Measurements from ENCODE around the gene R3HDM4. TPM values are rescaled to one million over a fixed set of nuclear protein-coding genes. Genes with fewer than 3 reads are reported as not detected.

Gene R3HDM4
- total RNA-seq, 1 experiment from 2014 or later: 55.8 TPM

- Histone ChIP-seq H3K27ac (no peak overlapping the region), H3K4me3 (no peak overlapping the region), H2AFZ (no peak overlapping the region), H3K36me3 (ENCODE audit: low read depth) (0 out of 2 replicates have a peak, but pooled peaks cover 8% of the 10 kb centered on the region), H4K20me1 (ENCODE audit: insufficient read depth) (peaks cover 57% of the 10 kb centered on the region), H3K4me1 (replicated peaks; ENCODE audit: insufficient read depth) (peaks cover 14% of the 10 kb centered on the region), H3K9me2 (ENCODE audit: insufficient read depth) (no peaks in the 10 kb centered on the region), H3F3A (ENCODE audit: insufficient read depth, low read depth) (peaks cover 38% of the 10 kb centered on the region), H3K79me2 (ENCODE audit: low read depth) (no peaks in the 10 kb centered on the region), H3K9me3 (ENCODE audit: insufficient read depth, low read depth) (no peaks in the 10 kb centered on the region), H3K27me3 (ENCODE audit: insufficient read depth, low read depth) (no peaks in the 10 kb centered on the region), H3K4me2 (no peak overlapping the region)
- no peak for DNase-seq
- no TSS peak for BruUV-seq (replicated peaks)
- ChIA-PET POLR2A (ENCODE audit: unreplicated experiment) (no interaction called here), CTCF (no interaction called here)
- no peak for TF ChIP-seq EZH2 (IDR thresholded peaks at IDR 0.05; ENCODE audit: low read depth)
- TF ChIP-seq, protein P1, sequence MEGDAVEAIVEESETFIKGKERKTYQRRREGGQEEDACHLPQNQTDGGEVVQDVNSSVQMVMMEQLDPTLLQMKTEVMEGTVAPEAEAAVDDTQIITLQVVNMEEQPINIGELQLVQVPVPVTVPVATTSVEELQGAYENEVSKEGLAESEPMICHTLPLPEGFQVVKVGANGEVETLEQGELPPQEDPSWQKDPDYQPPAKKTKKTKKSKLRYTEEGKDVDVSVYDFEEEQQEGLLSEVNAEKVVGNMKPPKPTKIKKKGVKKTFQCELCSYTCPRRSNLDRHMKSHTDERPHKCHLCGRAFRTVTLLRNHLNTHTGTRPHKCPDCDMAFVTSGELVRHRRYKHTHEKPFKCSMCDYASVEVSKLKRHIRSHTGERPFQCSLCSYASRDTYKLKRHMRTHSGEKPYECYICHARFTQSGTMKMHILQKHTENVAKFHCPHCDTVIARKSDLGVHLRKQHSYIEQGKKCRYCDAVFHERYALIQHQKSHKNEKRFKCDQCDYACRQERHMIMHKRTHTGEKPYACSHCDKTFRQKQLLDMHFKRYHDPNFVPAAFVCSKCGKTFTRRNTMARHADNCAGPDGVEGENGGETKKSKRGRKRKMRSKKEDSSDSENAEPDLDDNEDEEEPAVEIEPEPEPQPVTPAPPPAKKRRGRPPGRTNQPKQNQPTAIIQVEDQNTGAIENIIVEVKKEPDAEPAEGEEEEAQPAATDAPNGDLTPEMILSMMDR (conservative IDR thresholded peaks at IDR 0.05): no peak
- intact Hi-C loops (cut with micrococcal nuclease; ENCODE audit: unreplicated experiment): no loop called here
Observed at GRCh38 chr19:885536-886224, 27.3 kb downstream of the R3HDM4 start.

DNA sequence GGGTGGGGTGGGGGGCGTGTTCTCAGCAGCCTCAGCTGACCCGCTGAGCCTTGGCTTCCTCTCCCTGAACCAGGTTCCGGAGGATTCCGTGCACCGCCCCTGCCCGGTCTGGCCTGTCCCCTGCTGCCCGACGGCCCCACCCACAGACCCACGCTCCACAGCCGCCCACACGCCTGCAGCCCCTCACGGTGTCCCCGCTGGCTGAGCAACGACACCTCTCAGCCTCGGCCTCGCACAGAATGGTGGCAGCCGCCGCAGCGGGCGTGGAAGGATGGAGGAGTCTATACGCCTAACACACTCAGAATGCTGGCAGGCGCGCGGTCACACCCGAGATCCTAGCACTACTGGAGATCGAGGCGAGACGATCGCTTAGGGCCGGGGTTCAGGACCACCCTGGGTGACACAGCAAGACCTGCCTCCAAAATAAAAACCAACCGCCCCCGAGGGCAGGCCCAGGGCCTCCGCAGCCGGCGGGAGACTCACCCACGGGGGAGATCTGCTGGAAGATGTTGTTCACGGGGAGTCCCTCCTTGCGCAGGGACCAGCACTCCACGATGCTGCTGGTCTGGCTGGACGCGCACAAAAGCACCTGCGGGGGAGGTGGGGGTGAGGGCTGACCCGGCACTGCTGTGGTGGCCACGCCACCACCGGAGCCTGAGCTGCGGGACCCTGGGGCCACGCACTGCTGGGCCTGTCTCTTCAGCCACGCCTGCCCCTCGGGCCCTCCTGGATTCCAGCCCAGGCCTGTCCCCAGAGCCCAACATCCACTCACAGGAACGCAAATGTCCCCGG, 28.4 kb downstream of the R3HDM4 start:
- Histone ChIP-seq H3K9me3 (ENCODE audit: insufficient read depth, low read depth) (no peaks in the 10 kb centered on the region), H3K9me2 (ENCODE audit: insufficient read depth) (no peaks in the 10 kb centered on the region), H3K4me2 (0 out of 2 replicates have a peak overlapping the region, but pooled peaks have one; percentile 37), H3K27me3 (ENCODE audit: insufficient read depth, low read depth) (no peaks in the 10 kb centered on the region), H3K79me2 (ENCODE audit: low read depth) (no peaks in the 10 kb centered on the region), H3F3A (ENCODE audit: insufficient read depth, low read depth) (peaks cover 36% of the 10 kb centered on the region), H2AFZ (no peak overlapping the region), H3K27ac (no peak overlapping the region), H3K4me3 (no peak overlapping the region), H3K36me3 (ENCODE audit: low read depth) (0 out of 2 replicates have a peak, but pooled peaks cover 8% of the 10 kb centered on the region), H3K4me1 (replicated peaks; ENCODE audit: insufficient read depth) (peaks cover 14% of the 10 kb centered on the region), H4K20me1 (ENCODE audit: insufficient read depth) (peaks cover 59% of the 10 kb centered on the region)
- TF ChIP-seq, protein P1 (conservative IDR thresholded peaks at IDR 0.05): no peak
- ChIA-PET CTCF (no interaction called here), POLR2A (ENCODE audit: unreplicated experiment) (no interaction called here)
- no TSS peak for BruUV-seq (replicated peaks)
- intact Hi-C loops (cut with micrococcal nuclease; ENCODE audit: unreplicated experiment): no loop called here
- DNase-seq: no peak

GRCh38 chr19:883661-884211, 29.3 kb downstream of the R3HDM4 start:
- CTCF ChIA-PET: interaction anchor here (0.5 to 0.6 kb wide), 3 partner anchors 23 to 141 kb away, joined by 3 to 5 read pairs (median 5); no protein-coding TSS in a partner anchor
- intact Hi-C loops (cut with micrococcal nuclease; ENCODE audit: unreplicated experiment): loop anchor here (1.0 to 2.0 kb wide), 3 partner anchors 25 to 113 kb away; no protein-coding TSS in a partner anchor
- no peaks in the 10 kb centered on the region for H3K27me3 ChIP-seq (ENCODE audit: insufficient read depth, low read depth)
- H3K4me1 ChIP-seq (replicated peaks; ENCODE audit: insufficient read depth): peaks cover 14% of the 10 kb centered on the region
- H4K20me1 ChIP-seq (ENCODE audit: insufficient read depth): peaks cover 54% of the 10 kb centered on the region
- TF ChIP-seq EZH2 (IDR thresholded peaks at IDR 0.05; ENCODE audit: low read depth): no peak
- TF ChIP-seq, protein P1 (conservative IDR thresholded peaks at IDR 0.05): peak; percentile 74
- H2AFZ ChIP-seq: no peak overlapping the region
- no peaks in the 10 kb centered on the region for H3K79me2 ChIP-seq (ENCODE audit: low read depth)
- peak; percentile 97 to 98 for DNase-seq
- peaks cover 30% of the 10 kb centered on the region for H3F3A ChIP-seq (ENCODE audit: insufficient read depth, low read depth)
- H3K27ac ChIP-seq: no peak overlapping the region
- BruUV-seq (replicated peaks): no TSS peak
- no peaks in the 10 kb centered on the region for H3K9me3 ChIP-seq (ENCODE audit: insufficient read depth, low read depth)
- no peaks in the 10 kb centered on the region for H3K9me2 ChIP-seq (ENCODE audit: insufficient read depth)
- 0 out of 2 replicates have a peak overlapping the region, but pooled peaks have one; percentile 40 for H3K4me2 ChIP-seq
- POLR2A ChIA-PET (ENCODE audit: unreplicated experiment): no interaction called here
- 0 out of 2 replicates have a peak, but pooled peaks cover 8% of the 10 kb centered on the region for H3K36me3 ChIP-seq (ENCODE audit: low read depth)
- H3K4me3 ChIP-seq: no peak overlapping the region

Measured in PC-9 (cell line).